Upper lobe of left lung (tissue), 6 donors: ENCODE results near the gene SLC45A3. TPM values are rescaled to one million over a fixed set of nuclear protein-coding genes. Genes with fewer than 3 reads are reported as not detected.

Experiments
- ATAC-seq, 2 donors: fragments of 200-7000 bp; cut with Tn5 transposase; one replicate each; pipeline ENCODE4 v1.9.1; 2022; ENCODE audit warnings: mild to moderate bottlenecking in 2 of 2, moderate library complexity in 2 of 2; ENCODE audit not compliant: low FRiP score in 2 of 2
- DNase-seq, 2 donors: peaks; one replicate each; pipeline ENCODE4 v3.0.0-alpha.2; 2019 to 2020
- H3K27ac ChIP-seq, 4 donors: fragments of 200-600 bp; sonication (generic); one replicate each; pipeline ENCODE4 v1.5.1; 2016 to 2019
- H3K27me3 ChIP-seq, 4 donors: fragments of 200-600 bp; sonication (generic); one replicate each; pipeline ENCODE4 v1.5.1; 2017 to 2019
- H3K36me3 ChIP-seq, 4 donors: fragments of 200-600 bp; sonication (generic); one replicate each; pipeline ENCODE4 v1.5.1; 2016 to 2019
- H3K4me1 ChIP-seq, 4 donors: fragments of 200-600 bp; sonication (generic); one replicate each; pipeline ENCODE4 v1.5.1; 2018 to 2019
- H3K4me3 ChIP-seq, 4 donors: fragments of 200-600 bp; sonication (generic); one replicate each; pipeline ENCODE4 v1.5.1; 2017 to 2019; ENCODE audit warnings: mild to moderate bottlenecking in 2 of 4, moderate library complexity in 1 of 4
- H3K9me3 ChIP-seq, 4 donors: fragments of 200-600 bp; sonication (generic); one replicate each; pipeline ENCODE4 v1.5.1; 2018 to 2019
- EP300 ChIP-seq, 4 donors: sonication (generic); formaldehyde crosslinking; IDR thresholded peaks; one replicate each; pipeline ENCODE4 v1.5.1; 2017; ENCODE audit warnings: antibody characterized with exemption in 4 of 4, control low read depth in 2 of 4
- POLR2A ChIP-seq, 4 donors: fragments of 450-650 bp; IDR thresholded peaks; one replicate each; pipeline ENCODE4 v1.5.1; 2016 to 2017; ENCODE audit warnings: antibody characterized with exemption in 4 of 4, mild to moderate bottlenecking in 2 of 4
- POLR2AphosphoS5 ChIP-seq, 2 donors: sonication (generic); formaldehyde crosslinking; IDR thresholded peaks; one replicate each; pipeline ENCODE4 v1.5.1; 2017; ENCODE audit warnings: antibody characterized with exemption in 2 of 2
- WGBS, 2 donors: methylation state at CpG; one replicate each; pipeline ENCODE4 v1.1.5; 2017 to 2018; 5-methylcytosine and 5-hydroxymethylcytosine counted together
- total RNA-seq, 6 donors: library from RNA; depleted of rRNA in 4 of 6; stranded (reverse); fragments of >200 nt in 4 of 6; gene quantifications; one replicate each; pipeline versions ENCODE4 v1.1.0 to v1.2.1, GENCODE V29; 2016 to 2021
- TF ChIP-seq, protein P1 (sequence below), 6 experiments: fragments of 450-650 bp in 4 of 6; fragments of 200-600 bp in 2 of 6; sonication (generic) in 2 of 6; IDR thresholded peaks; one replicate each; pipeline ENCODE4 v1.5.1; 2016 to 2019; ENCODE audit warnings: antibody characterized with exemption in 6 of 6
- donor health status: DM: no; HTN: no; CAD: no; lungs with moderate emphysema.
- donor health status: DM: no; HTN: yes; CAD: no; lungs with severe emphysema.

SLC45A3 gene
- total RNA-seq, 6 donors from 2014 or later, result 2.1 to 9.9 (median 4.1) TPM

DNA sequence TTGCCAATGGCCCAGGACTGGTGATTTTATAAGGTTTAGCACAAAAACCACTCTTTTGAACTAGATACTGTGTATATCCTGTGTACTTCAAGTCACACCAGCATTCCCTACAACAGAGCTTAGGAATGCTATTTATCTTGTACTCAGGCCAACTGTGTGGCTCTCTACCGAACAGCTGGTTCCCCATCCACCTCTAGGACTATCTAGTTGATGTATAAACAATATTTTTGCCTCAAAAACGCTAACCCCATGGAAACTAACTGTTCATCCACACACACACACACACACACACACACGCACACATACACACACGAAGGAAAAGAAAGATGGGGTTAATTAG, 28.7 kb upstream of the SLC45A3 start:
- no peak for TF ChIP-seq EP300 (IDR thresholded peaks at IDR 0.05)
- TF ChIP-seq POLR2AphosphoS5 (IDR thresholded peaks at IDR 0.05), result no peak
- no peak for TF ChIP-seq POLR2A (IDR thresholded peaks at IDR 0.05)
- TF ChIP-seq, protein P1, sequence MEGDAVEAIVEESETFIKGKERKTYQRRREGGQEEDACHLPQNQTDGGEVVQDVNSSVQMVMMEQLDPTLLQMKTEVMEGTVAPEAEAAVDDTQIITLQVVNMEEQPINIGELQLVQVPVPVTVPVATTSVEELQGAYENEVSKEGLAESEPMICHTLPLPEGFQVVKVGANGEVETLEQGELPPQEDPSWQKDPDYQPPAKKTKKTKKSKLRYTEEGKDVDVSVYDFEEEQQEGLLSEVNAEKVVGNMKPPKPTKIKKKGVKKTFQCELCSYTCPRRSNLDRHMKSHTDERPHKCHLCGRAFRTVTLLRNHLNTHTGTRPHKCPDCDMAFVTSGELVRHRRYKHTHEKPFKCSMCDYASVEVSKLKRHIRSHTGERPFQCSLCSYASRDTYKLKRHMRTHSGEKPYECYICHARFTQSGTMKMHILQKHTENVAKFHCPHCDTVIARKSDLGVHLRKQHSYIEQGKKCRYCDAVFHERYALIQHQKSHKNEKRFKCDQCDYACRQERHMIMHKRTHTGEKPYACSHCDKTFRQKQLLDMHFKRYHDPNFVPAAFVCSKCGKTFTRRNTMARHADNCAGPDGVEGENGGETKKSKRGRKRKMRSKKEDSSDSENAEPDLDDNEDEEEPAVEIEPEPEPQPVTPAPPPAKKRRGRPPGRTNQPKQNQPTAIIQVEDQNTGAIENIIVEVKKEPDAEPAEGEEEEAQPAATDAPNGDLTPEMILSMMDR (IDR thresholded peaks at IDR 0.05), result no peak
- DNase-seq, result no peak
- no peaks in the 10 kb centered on the region for H3K9me3 ChIP-seq
- H3K4me3 ChIP-seq, result no peak overlapping the region
- H3K36me3 ChIP-seq, result peaks cover 0 to 10% (median 0%) of the 10 kb centered on the region in 4 donors
- WGBS, 2 donors, result 49 to 61% methylated on average over 4 of the region's 4 CpGs
- no peaks in the 10 kb centered on the region for H3K4me1 ChIP-seq
- ATAC-seq, result no peak
- no peaks in the 10 kb centered on the region for H3K27me3 ChIP-seq
- no peak overlapping the region for H3K27ac ChIP-seq

DNA sequence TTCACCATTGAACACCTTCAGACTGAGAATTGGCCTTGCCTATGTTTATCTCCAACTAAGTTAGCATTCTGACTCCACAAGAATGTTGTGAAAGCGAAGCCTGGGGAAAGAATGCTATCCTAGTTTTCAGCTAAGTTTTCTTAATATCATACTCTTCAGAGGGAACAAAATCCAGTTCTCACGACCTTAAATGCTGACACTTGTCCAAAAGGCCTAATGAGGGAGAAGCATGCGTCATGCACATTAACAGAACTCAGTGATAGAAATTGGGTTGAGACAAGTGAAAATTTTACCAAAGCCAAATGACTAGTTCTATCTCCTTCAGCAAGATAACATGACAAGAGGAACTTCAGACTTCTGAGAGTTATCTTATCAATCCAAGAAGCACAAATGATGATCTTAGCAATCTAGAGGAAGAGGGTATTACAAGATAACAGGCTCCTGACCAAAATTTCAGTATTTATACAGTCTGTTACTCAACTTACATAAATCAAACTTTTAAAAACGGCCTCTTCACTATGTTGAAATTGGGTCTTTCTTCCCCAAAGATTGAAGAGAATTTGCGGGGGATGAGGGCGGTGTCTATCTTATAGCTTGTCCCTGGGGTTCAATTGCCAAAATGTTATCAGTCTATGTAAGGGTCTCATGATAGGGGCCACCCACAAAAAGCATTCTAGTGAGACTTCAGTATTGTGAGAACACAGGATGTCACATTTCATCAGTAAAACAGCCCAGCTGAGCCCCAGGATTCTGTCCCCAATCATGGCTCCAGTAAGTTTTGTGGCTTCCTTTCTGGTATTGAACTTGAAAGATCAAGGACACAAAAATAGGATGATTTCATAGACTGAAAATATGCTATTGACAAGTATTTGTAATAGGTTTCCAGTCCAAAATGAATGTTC, 26.5 kb upstream of the SLC45A3 start:
- no peak overlapping the region for H3K4me3 ChIP-seq
- no peaks in the 10 kb centered on the region for H3K9me3 ChIP-seq
- WGBS, 2 donors, result 65 to 78% methylated on average over 6 of the region's 6 CpGs
- H3K36me3 ChIP-seq, result peaks cover 0 to 10% (median 0%) of the 10 kb centered on the region in 4 donors
- DNase-seq (no peak), ATAC-seq (no peak)
- H3K27me3 ChIP-seq, result no peaks in the 10 kb centered on the region
- TF ChIP-seq EP300 (IDR thresholded peaks at IDR 0.05), result no peak
- no peak for TF ChIP-seq POLR2AphosphoS5 (IDR thresholded peaks at IDR 0.05)
- TF ChIP-seq POLR2A (IDR thresholded peaks at IDR 0.05), result no peak
- TF ChIP-seq, protein P1 (IDR thresholded peaks at IDR 0.05), result no peak
- no peak overlapping the region for H3K27ac ChIP-seq
- no peaks in the 10 kb centered on the region for H3K4me1 ChIP-seq

DNA sequence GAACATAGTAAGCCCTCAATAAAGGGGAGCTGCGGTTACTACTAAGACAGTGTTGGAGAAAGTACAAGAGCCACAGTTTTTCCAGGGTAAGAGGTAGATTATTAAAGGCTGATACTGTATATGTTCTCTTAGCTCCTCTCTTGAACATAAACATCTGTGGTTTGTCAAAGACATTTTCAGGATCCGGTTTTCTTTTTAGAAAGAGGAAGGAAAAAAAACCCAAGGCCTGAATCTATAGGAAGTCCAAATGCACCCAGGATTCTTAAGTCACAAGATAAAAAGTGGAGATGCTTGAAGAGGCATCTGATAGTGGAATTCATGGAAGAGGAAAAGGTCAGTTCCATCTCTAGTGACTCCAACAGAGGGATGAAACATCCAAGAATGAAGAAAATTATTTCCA, 24.6 kb upstream of the SLC45A3 start:
- WGBS, 2 donors, result 58 to 71% methylated on average over 2 of the region's 2 CpGs
- no peak for ATAC-seq
- DNase-seq, result no peak
- Histone ChIP-seq H3K4me3 (no peak overlapping the region), H3K4me1 (no peaks in the 10 kb centered on the region), H3K27me3 (no peaks in the 10 kb centered on the region), H3K9me3 (no peaks in the 10 kb centered on the region), H3K27ac (no peak overlapping the region), H3K36me3 (peaks cover 0 to 9% (median 0%) of the 10 kb centered on the region in 4 donors)
- no peak for TF ChIP-seq POLR2A (IDR thresholded peaks at IDR 0.05)
- TF ChIP-seq, protein P1 (IDR thresholded peaks at IDR 0.05), result no peak
- TF ChIP-seq EP300 (IDR thresholded peaks at IDR 0.05), result no peak
- TF ChIP-seq POLR2AphosphoS5 (IDR thresholded peaks at IDR 0.05), result no peak

DNA sequence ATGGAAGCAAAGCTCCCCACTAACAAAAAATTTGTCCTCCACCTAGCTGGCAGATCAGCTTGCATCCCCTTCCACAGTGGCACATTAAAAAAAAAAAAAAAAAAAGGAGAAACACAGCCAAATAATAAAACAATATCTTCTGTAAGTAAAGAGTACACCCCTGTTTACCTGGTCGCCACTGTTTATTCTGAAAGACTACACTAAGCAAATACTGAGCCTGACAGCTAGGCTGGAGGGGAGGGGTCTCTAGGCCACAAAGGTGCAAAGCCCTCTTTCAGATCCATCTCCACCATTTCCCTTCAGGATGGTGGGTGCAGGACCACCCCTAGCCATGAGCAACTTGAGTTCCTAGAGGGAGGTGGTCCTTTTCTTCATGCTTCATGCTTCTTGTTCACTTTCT, 22.8 kb upstream of the SLC45A3 start:
- 73 to 91% methylated on average over 1 of the region's 1 CpG for WGBS, 2 donors
- Histone ChIP-seq H3K36me3 (no peaks in the 10 kb centered on the region), H3K9me3 (no peaks in the 10 kb centered on the region), H3K27ac (no peak overlapping the region), H3K27me3 (no peaks in the 10 kb centered on the region), H3K4me3 (no peak overlapping the region), H3K4me1 (no peaks in the 10 kb centered on the region)
- ATAC-seq, result no peak
- TF ChIP-seq, protein P1 (IDR thresholded peaks at IDR 0.05), result no peak
- TF ChIP-seq POLR2A (IDR thresholded peaks at IDR 0.05) (no peak), POLR2AphosphoS5 (IDR thresholded peaks at IDR 0.05) (no peak), EP300 (IDR thresholded peaks at IDR 0.05) (no peak)
- DNase-seq, result no peak

DNA sequence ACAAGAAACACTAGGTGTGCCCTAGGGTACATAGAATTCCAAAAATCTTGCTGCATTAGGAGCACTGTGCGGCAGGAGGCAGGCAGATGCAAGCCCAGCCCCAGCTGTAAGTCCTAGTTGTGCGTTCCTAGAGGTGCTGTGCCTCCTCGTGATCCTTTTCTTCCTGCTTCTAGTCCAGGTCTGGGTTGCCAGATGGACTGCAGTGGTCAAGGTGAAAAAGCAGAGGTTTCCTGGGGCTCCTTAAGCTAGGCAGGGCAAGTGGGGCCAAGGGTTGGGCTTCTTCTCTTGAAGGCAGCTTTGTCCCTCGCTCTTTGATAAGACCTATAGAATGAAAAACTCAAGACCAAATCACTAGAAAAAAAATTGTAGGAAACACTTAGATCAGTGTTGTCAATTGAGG, 21.6 kb upstream of the SLC45A3 start:
- no peak for TF ChIP-seq POLR2AphosphoS5 (IDR thresholded peaks at IDR 0.05)
- TF ChIP-seq POLR2A (IDR thresholded peaks at IDR 0.05), result no peak
- TF ChIP-seq EP300 (IDR thresholded peaks at IDR 0.05), result no peak
- TF ChIP-seq, protein P1 (IDR thresholded peaks at IDR 0.05), result no peak
- H3K27ac ChIP-seq, result no peak overlapping the region
- H3K9me3 ChIP-seq, result no peaks in the 10 kb centered on the region
- H3K4me1 ChIP-seq, result no peaks in the 10 kb centered on the region
- no peaks in the 10 kb centered on the region for H3K27me3 ChIP-seq
- H3K36me3 ChIP-seq, result no peaks in the 10 kb centered on the region
- 84 to 93% methylated on average over 4 of the region's 4 CpGs for WGBS, 2 donors
- no peak overlapping the region for H3K4me3 ChIP-seq
- DNase-seq (no peak), ATAC-seq (no peak)
